NK-92 treated with Interleukin-12 subunit alpha and Interleukin-12 subunit beta, amount 100 ng/mL, for 24 hours (cell line): ENCODE measurements around the gene PIK3R2.
A peak's percentile ranks its signal among the peaks of the same experiment; 100 is the strongest.
"Not testable (repeated sequence)": the region's sequence is repeated elsewhere in the genome, so short reads cannot be mapped to it uniquely, and the experiment has no call there.

Experiments used
- DNase-seq: peaks from one replicate; lab custom pipeline; 2025; lab: John Stamatoyannopoulos, UW

The PIK3R2 gene

GRCh38 chr19:18152817-18153555, at the start of gene PIK3R2:
PIK3R2 (plus strand) TSS chr19:18153163; CDS start chr19:18155880, 2,717 bp downstream.
- peak; percentile 98 for DNase-seq

GRCh38 chr19:18104793-18105131, 48.2 kb upstream of the PIK3R2 start:
- no peak for DNase-seq

- DNase-seq: not testable (repeated sequence)
Observed at GRCh38 chr19:18105259-18105658, 47.7 kb upstream of the PIK3R2 start.

- DNase-seq: no peak
Observed at GRCh38 chr19:18107235-18107634, 45.7 kb upstream of the PIK3R2 start.

- DNase-seq: no peak
Observed at GRCh38 chr19:18108897-18109296, 44.1 kb upstream of the PIK3R2 start.

- DNase-seq: no peak
Observed at GRCh38 chr19:18109341-18109732, 43.6 kb upstream of the PIK3R2 start.

- DNase-seq: no peak
Observed at GRCh38 chr19:18109733-18110608, 43.0 kb upstream of the PIK3R2 start.

GRCh38 chr19:18110609-18111232, 42.2 kb upstream of the PIK3R2 start:
- no peak for DNase-seq

GRCh38 chr19:18112989-18113478, 39.9 kb upstream of the PIK3R2 start:
- DNase-seq: peak; percentile 67

- no peak for DNase-seq
Observed at GRCh38 chr19:18113827-18114226, 39.1 kb upstream of the PIK3R2 start.

- DNase-seq: no peak
Observed at GRCh38 chr19:18114483-18114882, 38.5 kb upstream of the PIK3R2 start.

- DNase-seq: no peak
Observed at GRCh38 chr19:18117364-18117691, 35.6 kb upstream of the PIK3R2 start.

GRCh38 chr19:18117692-18118378, 35.1 kb upstream of the PIK3R2 start:
- DNase-seq: peak; percentile 92

- DNase-seq: no peak
Observed at GRCh38 chr19:18118420-18119012, 34.4 kb upstream of the PIK3R2 start.

GRCh38 chr19:18119013-18119716, 33.8 kb upstream of the PIK3R2 start:
- DNase-seq: peak; percentile 38

- no peak for DNase-seq
Observed at GRCh38 chr19:18119717-18120105, 33.3 kb upstream of the PIK3R2 start.

GRCh38 chr19:18120127-18120526, 32.8 kb upstream of the PIK3R2 start:
- DNase-seq: no peak

GRCh38 chr19:18121166-18121565, 31.8 kb upstream of the PIK3R2 start:
- no peak for DNase-seq

- DNase-seq: no peak
Observed at GRCh38 chr19:18122424-18122823, 30.5 kb upstream of the PIK3R2 start.

- no peak for DNase-seq
Observed at GRCh38 chr19:18122860-18123795, 29.8 kb upstream of the PIK3R2 start.
